ENCODE results near the gene AGAP1. TPM values are rescaled to one million over a fixed set of nuclear protein-coding genes. Genes with fewer than 3 reads are reported as not detected.

AGAP1 gene
- total RNA-seq, 2 experiments from 2014 or later, result not detected

DNA sequence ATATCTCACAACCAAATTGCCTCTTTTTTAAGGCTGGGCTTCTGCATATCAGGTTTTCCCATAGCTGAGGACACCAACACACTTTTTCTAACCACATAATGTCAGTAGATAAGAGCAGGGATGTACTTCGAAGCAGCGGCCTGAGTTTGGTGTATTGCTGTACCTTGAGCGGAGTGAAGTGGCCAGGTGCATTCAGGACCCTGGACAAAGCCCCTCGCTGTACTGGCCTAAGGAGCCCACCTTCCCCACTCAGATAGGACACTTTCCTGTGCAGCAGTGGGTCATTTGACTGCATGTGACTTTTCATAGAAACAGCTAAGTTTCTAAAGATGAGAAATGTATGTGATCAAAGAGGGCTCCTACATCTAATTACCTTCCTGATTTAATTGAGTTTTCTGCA, 461.8 kb downstream of the AGAP1 start:
- H3K79me2 ChIP-seq (ENCODE audit: insufficient read depth, low read depth, low read length), result no peaks in the 10 kb centered on the region
- H3K4me2 ChIP-seq (ENCODE audit: low read length), result no peak overlapping the region
- intact Hi-C loops (cut with micrococcal nuclease; ENCODE audit: unreplicated experiment), result no loop called here
- ChIA-PET POLR2A (interaction anchor here (0.8 kb wide), 1 partner anchor 66 kb away, joined by 7 read pairs; no protein-coding TSS in a partner anchor), CTCF (ENCODE audit: unreplicated experiment) (interaction anchor here (0.5 kb wide), 1 partner anchor 95 kb away, joined by 4 read pairs; no protein-coding TSS in a partner anchor)
- H3K27ac ChIP-seq (ENCODE audit: low read depth, low read length, poor library complexity, severe bottlenecking), result no peak overlapping the region
- no TSS peak for BruUV-seq (replicated peaks)
- DNase-seq (ENCODE audit: low spot score), result no peak
- no peaks in the 10 kb centered on the region for H3K9me2 ChIP-seq (ENCODE audit: insufficient read depth, low read length)
- H2AFZ ChIP-seq (ENCODE audit: low read length), result no peak overlapping the region
- H3K4me3 ChIP-seq (ENCODE audit: low read depth, low read length, poor library complexity, severe bottlenecking), result no peak overlapping the region
- H3K9me3 ChIP-seq (ENCODE audit: low read length), result no peaks in the 10 kb centered on the region
- no peaks in the 10 kb centered on the region for H3K4me1 ChIP-seq (ENCODE audit: insufficient read depth, low read length, poor library complexity, severe bottlenecking)
- no peaks in the 10 kb centered on the region for H3K36me3 ChIP-seq (ENCODE audit: insufficient read depth, low read length)
- TF ChIP-seq, protein P1, sequence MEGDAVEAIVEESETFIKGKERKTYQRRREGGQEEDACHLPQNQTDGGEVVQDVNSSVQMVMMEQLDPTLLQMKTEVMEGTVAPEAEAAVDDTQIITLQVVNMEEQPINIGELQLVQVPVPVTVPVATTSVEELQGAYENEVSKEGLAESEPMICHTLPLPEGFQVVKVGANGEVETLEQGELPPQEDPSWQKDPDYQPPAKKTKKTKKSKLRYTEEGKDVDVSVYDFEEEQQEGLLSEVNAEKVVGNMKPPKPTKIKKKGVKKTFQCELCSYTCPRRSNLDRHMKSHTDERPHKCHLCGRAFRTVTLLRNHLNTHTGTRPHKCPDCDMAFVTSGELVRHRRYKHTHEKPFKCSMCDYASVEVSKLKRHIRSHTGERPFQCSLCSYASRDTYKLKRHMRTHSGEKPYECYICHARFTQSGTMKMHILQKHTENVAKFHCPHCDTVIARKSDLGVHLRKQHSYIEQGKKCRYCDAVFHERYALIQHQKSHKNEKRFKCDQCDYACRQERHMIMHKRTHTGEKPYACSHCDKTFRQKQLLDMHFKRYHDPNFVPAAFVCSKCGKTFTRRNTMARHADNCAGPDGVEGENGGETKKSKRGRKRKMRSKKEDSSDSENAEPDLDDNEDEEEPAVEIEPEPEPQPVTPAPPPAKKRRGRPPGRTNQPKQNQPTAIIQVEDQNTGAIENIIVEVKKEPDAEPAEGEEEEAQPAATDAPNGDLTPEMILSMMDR (conservative IDR thresholded peaks at IDR 0.05; ENCODE audit: low read length), result no peak
- TF ChIP-seq EZH2phosphoT487 (IDR thresholded peaks at IDR 0.05; ENCODE audit: borderline replicate concordance, low read depth, low read length), result no peak
- no peaks in the 10 kb centered on the region for H4K20me1 ChIP-seq (ENCODE audit: insufficient read depth, low read length)

DNA sequence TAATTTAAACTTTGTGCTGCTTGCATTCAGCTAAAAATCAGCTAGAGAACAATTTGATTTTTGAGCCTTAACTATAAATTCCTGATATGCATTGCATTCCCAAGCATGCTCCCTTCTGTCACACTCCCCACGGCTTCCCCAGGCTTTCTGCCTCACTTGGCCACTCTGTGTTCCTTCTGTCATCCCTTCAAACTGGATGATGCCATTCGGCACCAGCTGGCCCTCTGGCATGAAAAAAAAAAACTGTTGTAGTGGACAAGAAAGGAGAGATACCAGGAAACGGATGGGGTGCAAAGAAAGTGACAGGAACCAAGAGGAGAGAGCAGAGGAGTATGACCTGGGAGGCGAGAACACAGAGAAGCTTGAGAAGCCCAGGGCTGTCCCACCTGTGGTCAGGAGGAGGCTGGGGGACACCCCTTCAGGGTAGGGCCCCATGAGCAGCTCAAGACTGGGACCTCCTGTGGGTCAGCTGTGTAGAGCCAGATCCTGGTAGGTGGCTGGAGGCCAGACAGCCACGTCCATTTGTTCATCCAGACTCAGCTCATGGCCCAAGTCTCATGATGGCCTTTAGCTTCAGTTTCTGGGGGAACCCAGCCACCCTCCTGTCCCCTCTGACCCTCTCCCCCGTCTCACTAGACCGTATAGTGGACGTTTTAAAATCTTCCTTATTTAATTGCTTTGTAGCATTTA, 462.6 kb downstream of the AGAP1 start:
- no peak overlapping the region for H3K4me3 ChIP-seq (ENCODE audit: low read depth, low read length, poor library complexity, severe bottlenecking)
- H3K4me1 ChIP-seq (ENCODE audit: insufficient read depth, low read length, poor library complexity, severe bottlenecking), result no peaks in the 10 kb centered on the region
- no peaks in the 10 kb centered on the region for H3K9me3 ChIP-seq (ENCODE audit: low read length)
- DNase-seq (ENCODE audit: low spot score), result no peak
- no peaks in the 10 kb centered on the region for H4K20me1 ChIP-seq (ENCODE audit: insufficient read depth, low read length)
- no peaks in the 10 kb centered on the region for H3K9me2 ChIP-seq (ENCODE audit: insufficient read depth, low read length)
- ChIA-PET POLR2A (interaction anchor here (0.6 kb wide), 3 partner anchors 31 to 282 kb away, joined by 3 to 5 read pairs (median 4); no protein-coding TSS in a partner anchor), CTCF (ENCODE audit: unreplicated experiment) (interaction anchor here (0.5 kb wide), 1 partner anchor 95 kb away, joined by 4 read pairs; no protein-coding TSS in a partner anchor)
- no peak overlapping the region for H3K4me2 ChIP-seq (ENCODE audit: low read length)
- TF ChIP-seq, protein P1 (conservative IDR thresholded peaks at IDR 0.05; ENCODE audit: low read length), result no peak
- TF ChIP-seq EZH2phosphoT487 (IDR thresholded peaks at IDR 0.05; ENCODE audit: borderline replicate concordance, low read depth, low read length), result no peak
- BruUV-seq (replicated peaks), result no TSS peak
- H3K79me2 ChIP-seq (ENCODE audit: insufficient read depth, low read depth, low read length), result no peaks in the 10 kb centered on the region
- H3K36me3 ChIP-seq (ENCODE audit: insufficient read depth, low read length), result no peaks in the 10 kb centered on the region
- no peak overlapping the region for H2AFZ ChIP-seq (ENCODE audit: low read length)
- no peak overlapping the region for H3K27ac ChIP-seq (ENCODE audit: low read depth, low read length, poor library complexity, severe bottlenecking)
- intact Hi-C loops (cut with micrococcal nuclease; ENCODE audit: unreplicated experiment), result no loop called here

DNA sequence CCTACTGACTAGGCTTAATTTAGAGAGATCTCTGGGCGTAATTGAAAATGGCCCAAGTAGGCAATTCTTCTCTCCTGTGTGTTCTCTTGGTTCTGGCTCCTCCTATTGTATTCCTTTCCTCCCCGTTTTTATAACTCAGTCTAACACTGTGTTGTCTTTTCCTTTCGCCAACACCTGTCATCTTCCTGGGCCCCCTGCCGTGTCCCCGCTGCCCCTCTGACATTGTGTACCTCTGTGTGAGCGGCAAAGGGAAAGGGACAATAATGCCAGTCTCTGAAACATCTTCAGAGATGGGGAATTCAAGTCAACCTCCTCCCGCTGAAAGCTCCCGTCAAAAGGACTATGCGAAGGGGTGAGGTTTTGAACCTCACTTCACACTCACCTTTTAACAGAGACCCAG, 463.4 kb downstream of the AGAP1 start:
- no peak for TF ChIP-seq EZH2phosphoT487 (IDR thresholded peaks at IDR 0.05; ENCODE audit: borderline replicate concordance, low read depth, low read length)
- TF ChIP-seq, protein P1 (conservative IDR thresholded peaks at IDR 0.05; ENCODE audit: low read length), result no peak
- Histone ChIP-seq H3K79me2 (ENCODE audit: insufficient read depth, low read depth, low read length) (no peaks in the 10 kb centered on the region), H3K9me2 (ENCODE audit: insufficient read depth, low read length) (no peaks in the 10 kb centered on the region), H3K36me3 (ENCODE audit: insufficient read depth, low read length) (no peaks in the 10 kb centered on the region), H3K4me1 (ENCODE audit: insufficient read depth, low read length, poor library complexity, severe bottlenecking) (no peaks in the 10 kb centered on the region), H2AFZ (ENCODE audit: low read length) (no peak overlapping the region), H3K4me2 (ENCODE audit: low read length) (no peak overlapping the region), H4K20me1 (ENCODE audit: insufficient read depth, low read length) (no peaks in the 10 kb centered on the region), H3K27ac (ENCODE audit: low read depth, low read length, poor library complexity, severe bottlenecking) (no peak overlapping the region), H3K9me3 (ENCODE audit: low read length) (no peaks in the 10 kb centered on the region), H3K4me3 (ENCODE audit: low read depth, low read length, poor library complexity, severe bottlenecking) (no peak overlapping the region)
- intact Hi-C loops (cut with micrococcal nuclease; ENCODE audit: unreplicated experiment), result no loop called here
- ChIA-PET CTCF (ENCODE audit: unreplicated experiment) (no interaction called here), POLR2A (interaction anchor here (0.6 kb wide), 1 partner anchor 30 kb away, joined by 4 read pairs; no protein-coding TSS in a partner anchor)
- no peak for DNase-seq (ENCODE audit: low spot score)
- BruUV-seq (replicated peaks), result no TSS peak

All from OCI-LY7 (cell line).